Right atrium auricular region (tissue), 2 donors: ENCODE data around the gene RFT1. TPM values are rescaled to one million over a fixed set of nuclear protein-coding genes. Genes with fewer than 3 reads are reported as not detected.
A peak's percentile ranks its signal among the peaks of the same experiment; 100 is the strongest.

Source experiments
- DNase-seq: peaks from one replicate; pipeline ENCODE4 v3.0.0-alpha.2; 2019; ENCODE audit warnings: low spot score
- H3K27ac ChIP-seq, 2 donors: fragments of 200-600 bp; sonication (generic); 1 replicate in 1 of 2; 2 replicates in 1 of 2; pipeline ENCODE4 v1.5.1; 2016 to 2019
- H3K27me3 ChIP-seq, 2 donors: fragments of 200-600 bp; sonication (generic); one replicate each; pipeline versions ENCODE4 v1.5.1 to v1.6.0; 2017 to 2019
- H3K36me3 ChIP-seq: fragments of 200-600 bp; sonication (generic); one replicate; pipeline ENCODE4 v1.5.1; 2016
- H3K4me1 ChIP-seq, 2 donors: fragments of 200-600 bp; sonication (generic); one replicate each; pipeline versions ENCODE4 v1.5.1 to v1.6.0; 2017 to 2019
- H3K4me3 ChIP-seq, 2 donors: fragments of 200-600 bp; sonication (generic); 1 replicate in 1 of 2; 2 replicates in 1 of 2; pipeline ENCODE4 v1.5.1; 2017 to 2019; ENCODE audit warnings: mild to moderate bottlenecking in 1 of 2, moderate library complexity in 1 of 2
- H3K9me3 ChIP-seq, 2 donors: fragments of 200-600 bp; sonication (generic); one replicate each; pipeline ENCODE4 v1.5.1; 2019
- total RNA-seq, 2 donors: library from RNA; depleted of rRNA; stranded (reverse); fragments of >200 nt; gene quantifications; one replicate each; pipeline ENCODE4 v1.1.0, GENCODE V29; 2016
- TF ChIP-seq, protein P1 (sequence below), 2 donors: fragments of 200-600 bp; sonication (generic); IDR thresholded peaks; one replicate each; pipeline ENCODE4 v1.5.1; 2019; ENCODE audit warnings: antibody characterized with exemption in 2 of 2

RFT1 gene
- total RNA-seq, 2 donors from 2014 or later, result 6.2 to 6.8 TPM

DNA sequence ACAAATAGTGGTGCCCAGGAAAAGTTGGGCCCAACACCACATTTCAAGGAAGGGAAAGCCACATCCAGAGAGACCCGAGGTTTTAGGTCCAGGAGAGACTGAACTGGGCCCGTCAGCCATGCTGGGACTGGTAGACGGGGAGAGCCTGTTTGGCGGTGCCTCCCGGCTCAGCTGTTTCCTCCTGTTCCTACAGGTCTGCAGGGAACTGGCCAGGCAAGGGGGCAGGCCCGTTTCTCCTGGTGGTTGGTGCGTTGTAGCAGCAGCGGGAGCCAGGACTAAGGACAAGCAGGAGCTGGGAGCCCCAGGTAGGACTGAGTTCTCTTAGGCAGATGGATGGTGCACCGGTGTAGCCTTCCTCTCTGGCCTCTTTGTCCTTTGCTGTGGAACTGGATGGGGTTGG, 34.7 kb upstream of the RFT1 start:
- H3K4me3 ChIP-seq, result no peak overlapping the region
- TF ChIP-seq, protein P1, sequence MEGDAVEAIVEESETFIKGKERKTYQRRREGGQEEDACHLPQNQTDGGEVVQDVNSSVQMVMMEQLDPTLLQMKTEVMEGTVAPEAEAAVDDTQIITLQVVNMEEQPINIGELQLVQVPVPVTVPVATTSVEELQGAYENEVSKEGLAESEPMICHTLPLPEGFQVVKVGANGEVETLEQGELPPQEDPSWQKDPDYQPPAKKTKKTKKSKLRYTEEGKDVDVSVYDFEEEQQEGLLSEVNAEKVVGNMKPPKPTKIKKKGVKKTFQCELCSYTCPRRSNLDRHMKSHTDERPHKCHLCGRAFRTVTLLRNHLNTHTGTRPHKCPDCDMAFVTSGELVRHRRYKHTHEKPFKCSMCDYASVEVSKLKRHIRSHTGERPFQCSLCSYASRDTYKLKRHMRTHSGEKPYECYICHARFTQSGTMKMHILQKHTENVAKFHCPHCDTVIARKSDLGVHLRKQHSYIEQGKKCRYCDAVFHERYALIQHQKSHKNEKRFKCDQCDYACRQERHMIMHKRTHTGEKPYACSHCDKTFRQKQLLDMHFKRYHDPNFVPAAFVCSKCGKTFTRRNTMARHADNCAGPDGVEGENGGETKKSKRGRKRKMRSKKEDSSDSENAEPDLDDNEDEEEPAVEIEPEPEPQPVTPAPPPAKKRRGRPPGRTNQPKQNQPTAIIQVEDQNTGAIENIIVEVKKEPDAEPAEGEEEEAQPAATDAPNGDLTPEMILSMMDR (IDR thresholded peaks at IDR 0.05), result no peak
- H3K27me3 ChIP-seq, result no peaks in the 10 kb centered on the region
- peaks cover 0 to 69% of the 10 kb centered on the region in 2 donors for H3K4me1 ChIP-seq
- no peaks in the 10 kb centered on the region for H3K36me3 ChIP-seq
- DNase-seq, result no peak
- H3K27ac ChIP-seq, result no peak overlapping the region
- H3K9me3 ChIP-seq, result no peaks in the 10 kb centered on the region

DNA sequence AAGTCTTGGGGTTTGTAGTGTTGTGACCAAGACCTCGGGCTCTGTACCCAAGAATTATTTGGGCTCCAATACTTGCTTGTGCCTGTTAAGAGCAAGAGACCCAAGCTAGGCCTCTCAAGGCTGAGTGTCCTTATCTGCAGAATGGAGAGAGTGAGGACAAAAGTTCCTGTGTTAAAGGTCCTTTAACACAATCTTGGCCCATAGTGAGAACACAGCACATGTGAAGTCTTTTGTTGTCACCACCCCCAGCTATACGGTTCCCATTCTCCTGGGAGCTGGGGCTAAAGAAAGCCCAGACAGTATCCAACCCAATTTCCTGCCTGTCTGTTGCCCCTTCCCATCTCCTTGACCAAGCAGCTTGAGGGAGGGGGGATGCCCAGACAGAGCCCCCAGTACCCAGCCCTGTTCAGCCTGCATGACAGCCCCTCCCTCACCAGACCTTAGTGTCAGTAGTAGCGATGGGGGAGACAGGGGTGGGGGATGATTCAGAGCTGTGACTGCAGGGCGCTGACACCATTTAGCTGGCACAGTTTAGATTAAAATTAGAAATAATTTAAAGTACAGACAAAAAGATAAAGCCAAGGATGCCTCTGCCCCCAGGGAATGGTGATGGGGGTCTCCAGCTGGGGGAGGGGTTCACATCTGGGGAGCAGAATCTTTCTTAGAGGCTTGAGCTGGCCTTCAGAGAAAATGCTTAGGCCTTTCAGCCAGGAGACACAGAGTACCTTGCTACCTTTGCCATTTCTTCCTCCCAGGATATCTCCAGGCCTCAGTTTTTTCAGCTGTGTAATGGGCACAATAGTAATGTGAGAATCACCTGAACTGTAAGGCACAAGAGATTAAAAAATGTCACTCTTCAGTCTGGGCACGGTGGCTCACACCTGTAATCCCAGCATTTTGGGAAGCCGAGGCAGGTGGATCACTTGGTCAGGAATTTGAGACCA, 33.5 kb upstream of the RFT1 start:
- Histone ChIP-seq H3K36me3 (no peaks in the 10 kb centered on the region), H3K4me1 (peaks cover 0 to 74% of the 10 kb centered on the region in 2 donors), H3K27ac (peak overlapping the region; percentile 88 to 92), H3K9me3 (no peaks in the 10 kb centered on the region), H3K4me3 (no peak overlapping the region), H3K27me3 (no peaks in the 10 kb centered on the region)
- TF ChIP-seq, protein P1 (IDR thresholded peaks at IDR 0.05), result no peak
- no peak for DNase-seq

DNA sequence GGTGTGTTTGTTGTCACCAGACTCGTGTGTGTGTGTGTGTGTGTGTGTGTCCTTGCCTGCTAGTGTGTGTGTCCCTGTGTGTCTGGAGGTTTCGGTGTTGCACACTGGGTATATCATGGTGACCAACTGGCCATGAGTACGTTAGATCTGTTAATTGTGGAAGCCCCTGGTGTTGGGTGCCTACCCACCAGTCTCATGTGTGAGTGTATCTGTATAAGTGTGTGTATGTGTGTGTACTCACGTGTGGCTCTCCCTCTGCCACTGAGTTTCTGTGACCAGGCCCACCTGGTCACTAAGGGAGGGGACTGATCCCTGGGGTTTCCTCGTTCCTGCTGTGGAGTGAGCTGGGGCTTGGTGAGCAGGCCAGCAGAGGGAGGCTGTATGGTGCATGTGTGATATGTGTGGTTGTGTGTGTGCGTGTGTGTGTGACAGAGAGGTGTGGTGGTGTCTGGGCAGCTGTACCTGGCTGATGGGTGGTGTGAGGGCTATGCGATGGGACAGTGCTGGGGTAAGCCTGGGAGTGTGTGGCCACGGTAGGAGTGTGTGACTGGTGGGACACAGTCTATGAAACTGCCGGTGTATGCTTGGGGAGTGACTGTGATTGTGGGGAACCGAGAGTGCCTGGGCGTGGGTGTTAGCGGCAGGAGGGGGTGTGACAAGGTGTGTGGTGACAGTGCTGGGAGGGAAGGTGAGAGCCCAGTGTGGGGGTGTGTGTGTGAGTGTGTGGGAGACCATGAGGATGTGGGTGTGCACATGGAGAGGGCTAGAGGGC, 32.6 kb upstream of the RFT1 start:
- Histone ChIP-seq H3K27me3 (no peaks in the 10 kb centered on the region), H3K9me3 (no peaks in the 10 kb centered on the region), H3K36me3 (no peaks in the 10 kb centered on the region), H3K4me1 (peaks cover 0 to 69% of the 10 kb centered on the region in 2 donors), H3K4me3 (peak overlapping the region in 1 of 2 donors; percentile 93), H3K27ac (peak overlapping the region; percentile 88 to 92)
- DNase-seq, result no peak
- TF ChIP-seq, protein P1 (IDR thresholded peaks at IDR 0.05), result no peak

DNA sequence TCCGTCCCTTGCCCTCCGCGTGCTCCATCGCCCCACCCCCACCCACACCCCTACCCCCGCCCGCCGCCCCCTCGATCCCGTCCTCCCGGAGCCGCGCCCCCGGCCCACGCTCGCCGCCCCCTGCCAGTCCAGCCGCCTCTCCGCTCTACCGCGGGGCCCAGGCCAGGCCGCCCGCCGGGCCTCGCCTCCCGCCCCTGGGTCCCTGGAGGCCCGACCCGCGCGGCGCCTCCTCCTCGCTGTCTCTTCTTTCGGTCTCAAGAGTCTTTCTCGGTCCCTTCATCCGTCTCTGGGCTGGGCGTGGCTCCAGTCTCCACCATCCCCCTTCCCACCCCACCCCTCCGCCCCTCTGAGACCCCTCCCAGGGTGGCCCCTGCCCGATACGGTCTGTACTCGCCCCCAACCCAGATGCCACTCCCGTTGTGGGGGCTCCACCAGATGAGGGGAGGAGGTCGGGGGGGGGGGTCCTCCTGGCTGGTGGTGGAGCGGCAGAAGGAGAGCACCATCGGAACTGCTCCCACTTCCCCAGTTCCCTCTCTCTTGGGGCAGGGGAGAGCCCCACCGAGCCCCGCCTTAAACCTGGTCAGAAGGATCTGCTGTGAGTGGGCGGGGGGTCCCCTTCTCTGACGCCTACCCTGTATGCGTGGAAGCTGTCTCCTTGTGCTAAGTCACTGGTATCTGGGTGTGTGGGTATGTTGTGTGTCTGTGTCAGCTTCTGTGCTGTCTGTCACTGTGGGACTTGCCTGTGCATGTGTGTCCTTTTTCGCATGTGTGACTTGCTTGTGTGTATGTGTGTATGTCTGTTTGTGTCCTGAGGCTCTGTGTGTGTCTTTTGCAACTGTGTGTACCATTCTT, 31.8 kb upstream of the RFT1 start:
- Histone ChIP-seq H3K4me3 (peak overlapping the region; percentile 83 to 93), H3K4me1 (peaks cover 0 to 62% of the 10 kb centered on the region in 2 donors), H3K36me3 (no peaks in the 10 kb centered on the region), H3K9me3 (no peaks in the 10 kb centered on the region), H3K27ac (peak overlapping the region; percentile 88 to 92), H3K27me3 (no peaks in the 10 kb centered on the region)
- DNase-seq, result no peak
- TF ChIP-seq, protein P1 (IDR thresholded peaks at IDR 0.05), result no peak

DNA sequence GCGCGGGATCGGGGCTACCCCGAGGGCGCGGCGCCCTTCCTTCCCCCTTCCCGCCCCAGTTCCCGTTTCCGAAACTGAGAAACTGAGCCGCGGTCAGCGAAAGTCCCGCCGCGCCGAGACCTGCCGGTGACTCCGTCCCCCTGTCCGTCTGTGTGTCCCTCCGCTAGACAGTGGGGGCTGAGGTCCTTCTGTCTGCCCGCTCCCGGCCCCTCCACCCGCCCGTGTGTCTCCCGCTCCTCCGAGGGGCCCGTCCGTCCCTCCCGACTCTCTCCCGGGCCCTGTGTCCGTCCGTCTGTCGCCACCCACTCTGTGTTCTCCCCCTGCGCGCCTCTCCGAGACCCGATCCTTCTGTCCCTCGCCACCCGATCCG, 31.2 kb upstream of the RFT1 start:
- Histone ChIP-seq H3K9me3 (no peaks in the 10 kb centered on the region), H3K27me3 (no peaks in the 10 kb centered on the region), H3K36me3 (no peaks in the 10 kb centered on the region), H3K27ac (peak overlapping the region; percentile 88 to 92), H3K4me1 (peaks cover 0 to 61% of the 10 kb centered on the region in 2 donors), H3K4me3 (peak overlapping the region; percentile 83 to 93)
- DNase-seq, result no peak
- TF ChIP-seq, protein P1 (IDR thresholded peaks at IDR 0.05), result no peak
